Measurements from ENCODE around the gene IDH1. TPM values are rescaled to one million over a fixed set of nuclear protein-coding genes. Genes with fewer than 3 reads are reported as not detected.
"Not testable (repeated sequence)": the region's sequence is repeated elsewhere in the genome, so short reads cannot be mapped to it uniquely, and the experiment has no call there.

Gene IDH1
- total and polyA plus RNA-seq, 2 of the 13 experiments (the other 11 are each of a cell fraction or from before 2014, with no cell fraction given): 312 to 1,077 TPM

DNA sequence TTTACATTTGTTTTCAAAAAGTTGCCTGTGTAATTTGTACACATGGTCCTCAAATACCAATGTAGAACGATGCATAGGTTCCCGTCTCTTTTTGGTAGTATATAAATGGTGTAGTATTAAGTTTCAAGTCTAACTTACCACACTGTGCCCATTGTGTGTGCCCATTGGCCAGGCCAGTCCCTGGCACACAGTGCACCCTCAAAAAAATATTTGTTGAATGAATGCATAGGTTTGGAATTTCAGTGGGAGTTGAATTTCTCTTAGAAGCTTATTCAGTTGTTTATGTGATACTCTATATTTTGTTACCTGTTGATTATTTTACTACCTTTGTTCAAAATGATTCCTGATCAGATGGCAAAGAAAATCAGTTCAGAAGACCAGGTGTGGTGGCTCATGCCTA lies 30.1 kb downstream of the IDH1 start (continued):
- TF ChIP-seq ZNF614 (CRISPR knock-in tag; IDR thresholded peaks at IDR 0.05; ENCODE audit: borderline replicate concordance): no peak
- no peak for TF ChIP-seq ZEB1 (IDR thresholded peaks at IDR 0.05; ENCODE audit: insufficient replicate concordance, low read depth)
- no peak for TF ChIP-seq ZNF333 (CRISPR knock-in tag; IDR thresholded peaks at IDR 0.05; ENCODE audit: borderline replicate concordance)

DNA sequence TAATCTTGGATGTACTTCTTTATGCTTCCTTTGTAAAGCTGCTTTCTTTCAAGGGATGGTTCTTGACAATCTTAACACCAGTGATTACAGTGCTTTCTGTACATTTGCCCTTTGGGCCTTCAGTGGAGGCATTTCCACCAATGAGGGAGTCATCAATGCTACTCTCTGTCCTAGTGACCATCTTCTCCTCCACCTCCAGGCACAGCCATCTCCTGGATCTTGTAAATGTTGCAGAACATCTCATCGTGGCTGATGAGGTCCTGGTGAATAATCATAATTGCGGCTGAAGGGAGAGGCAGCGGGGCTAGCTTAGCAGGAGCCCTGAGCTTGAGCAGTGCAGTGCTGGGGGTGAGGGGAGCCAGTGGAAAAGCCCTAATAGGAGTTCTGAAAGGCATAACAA lies 32.5 kb downstream of the IDH1 start:
- CTCF ChIA-PET (ENCODE audit: low intra/inter-chr PET ratio, low total read pairs): no interaction called here
- no TSS peak for BruUV-seq (replicated peaks)

DNA sequence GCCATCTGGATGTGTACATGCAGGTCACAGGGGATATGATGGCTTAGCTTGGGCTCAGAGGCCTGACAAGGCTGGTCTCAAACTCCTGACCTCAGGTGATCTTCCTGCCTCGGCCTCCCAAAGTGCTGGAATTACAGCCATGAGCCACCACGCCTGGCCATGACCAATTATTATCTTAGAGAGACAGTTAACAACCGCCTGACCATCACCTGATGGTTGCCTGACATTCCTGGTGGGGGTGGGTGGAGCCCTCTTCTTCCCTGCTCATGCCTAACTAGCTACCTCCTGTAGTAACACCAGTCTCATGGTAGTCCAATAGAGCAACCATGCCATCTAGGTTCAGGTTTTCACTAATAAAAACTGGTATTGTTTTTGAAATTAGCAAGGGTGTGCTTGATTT lies 33.0 kb downstream of the IDH1 start:
- WGBS (ENCODE audit: low lambda C conversion rate): 13% methylated on average over 3 of the region's 3 CpGs
- H3K4me3 ChIP-seq (replicated peaks in 1 of 3; ENCODE audit: insufficient read depth in 1 of 3, low read depth in 2 of 3, low read length in 3 of 3); ATAC-seq; H3K79me2 ChIP-seq (ENCODE audit: insufficient read depth, low read length); CTCF ChIA-PET (ENCODE audit: low intra/inter-chr PET ratio, low total read pairs); H3K9me3 ChIP-seq (ENCODE audit: low read length); H3K27ac ChIP-seq (ENCODE audit: extremely low read length, insufficient read depth, low read length); H3K4me2 ChIP-seq (ENCODE audit: low read depth, low read length); H3K4me1 ChIP-seq (ENCODE audit: insufficient read depth, low read length); FAIRE-seq; intact Hi-C loops (cut with micrococcal nuclease; ENCODE audit: unreplicated experiment); H2AFZ ChIP-seq (ENCODE audit: low read length); H3K9ac ChIP-seq (ENCODE audit: insufficient read depth, low read depth, low read length); DNase-seq (ENCODE audit: low spot score); H4K20me1 ChIP-seq (ENCODE audit: insufficient read depth, low read length); H3K27me3 ChIP-seq (ENCODE audit: control insufficient read depth in 1 of 2, insufficient read depth in 2 of 2, low read length in 2 of 2); BruUV-seq (replicated peaks); H3K36me3 ChIP-seq (replicated peaks in 1 of 2; ENCODE audit: control insufficient read depth in 1 of 2, insufficient read depth in 2 of 2, low read length in 2 of 2); in situ Hi-C loops (cut with HindIII; ENCODE audit: extremely low pct_ligation_motif_present, low pct_unique_long_range_greater_than_20kb): not testable (repeated sequence)
- POLR2A ChIA-PET: interaction anchor here (1.4 kb wide), 1 partner anchor 33 kb away, joined by 3 read pairs; the partner anchor contains the start of gene IDH1

More for the DNA sequence above, 32.5 kb downstream of the IDH1 start:
- intact Hi-C loops (cut with micrococcal nuclease; ENCODE audit: unreplicated experiment): no loop called here
- Histone ChIP-seq H3K36me3 (replicated peaks in 1 of 2; ENCODE audit: control insufficient read depth in 1 of 2, insufficient read depth in 2 of 2, low read length in 2 of 2) (no peaks in the 10 kb centered on the region), H4K20me1 (ENCODE audit: insufficient read depth, low read length) (no peaks in the 10 kb centered on the region), H3K9ac (ENCODE audit: insufficient read depth, low read depth, low read length) (no peak overlapping the region), H2AFZ (ENCODE audit: low read length) (no peak overlapping the region), H3K27ac (ENCODE audit: extremely low read length, insufficient read depth, low read length) (no peak overlapping the region), H3K4me3 (replicated peaks in 1 of 3; ENCODE audit: insufficient read depth in 1 of 3, low read depth in 2 of 3, low read length in 3 of 3) (no peak overlapping the region), H3K9me3 (ENCODE audit: low read length) (no peaks in the 10 kb centered on the region), H3K79me2 (ENCODE audit: insufficient read depth, low read length) (no peaks in the 10 kb centered on the region), H3K27me3 (ENCODE audit: control insufficient read depth in 1 of 2, insufficient read depth in 2 of 2, low read length in 2 of 2) (peaks cover 0 to 7% of the 10 kb centered on the region in 2 experiments; a peak in 1 of 5 replicates), H3K4me2 (ENCODE audit: low read depth, low read length) (no peak overlapping the region), H3K4me1 (ENCODE audit: insufficient read depth, low read length) (no peaks in the 10 kb centered on the region)
- 54% methylated on average over 3 of the region's 3 CpGs for WGBS (ENCODE audit: low lambda C conversion rate)
- DNase-seq (ENCODE audit: low spot score) (no peak), ATAC-seq (no peak; the same call in 1 of the 3 replicates), FAIRE-seq (no peak)
- TF ChIP-seq MLLT10 (CRISPR knock-in tag; IDR thresholded peaks at IDR 0.05) (no peak), ATF7 (IDR thresholded peaks at IDR 0.05) (peak; percentile 48), ATF7 (CRISPR knock-in tag; IDR thresholded peaks at IDR 0.05) (no peak)
- TF ChIP-seq, protein P1, sequence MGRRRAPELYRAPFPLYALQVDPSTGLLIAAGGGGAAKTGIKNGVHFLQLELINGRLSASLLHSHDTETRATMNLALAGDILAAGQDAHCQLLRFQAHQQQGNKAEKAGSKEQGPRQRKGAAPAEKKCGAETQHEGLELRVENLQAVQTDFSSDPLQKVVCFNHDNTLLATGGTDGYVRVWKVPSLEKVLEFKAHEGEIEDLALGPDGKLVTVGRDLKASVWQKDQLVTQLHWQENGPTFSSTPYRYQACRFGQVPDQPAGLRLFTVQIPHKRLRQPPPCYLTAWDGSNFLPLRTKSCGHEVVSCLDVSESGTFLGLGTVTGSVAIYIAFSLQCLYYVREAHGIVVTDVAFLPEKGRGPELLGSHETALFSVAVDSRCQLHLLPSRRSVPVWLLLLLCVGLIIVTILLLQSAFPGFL (CRISPR knock-in tag; IDR thresholded peaks at IDR 0.05): no peak
- in situ Hi-C loops (cut with HindIII; ENCODE audit: extremely low pct_ligation_motif_present, low pct_unique_long_range_greater_than_20kb): no loop called here
- POLR2A ChIA-PET: interaction anchor here (1.4 kb wide), 1 partner anchor 32 kb away, joined by 3 read pairs; the partner anchor contains the start of gene IDH1
